Ureter (tissue), 1 donor: Measurements from ENCODE around the gene SLC6A9. TPM values are rescaled to one million over a fixed set of nuclear protein-coding genes. Genes with fewer than 3 reads are reported as not detected.
A peak's percentile ranks its signal among the peaks of the same experiment; 100 is the strongest.

ENCODE experiments used
- DNase-seq: peaks from one replicate; pipeline ENCODE4 v3.0.0-alpha.2; 2020; ENCODE audit warnings: low spot score
- total RNA-seq: library from RNA; stranded (reverse); gene quantifications from one replicate; pipeline ENCODE4 v1.2.4, GENCODE V29; 2023
- donor health status: DM: yes; HTN: yes; CAD: no.

Gene SLC6A9
- total RNA-seq, 1 donor from 2014 or later: 38.3 TPM

- DNase-seq: peak; percentile 98
These were observed 61.4 kb downstream of the SLC6A9 start, which contains the start of gene DPH2 for GRCh38 chr1:43969746-43970466. Gene DPH2 (plus strand): TSS chr1:43970010. CDS start chr1:43970176, 166 bp downstream.

GRCh38 chr1:43969416-43969745 lies 61.9 kb downstream of the SLC6A9 start:
- DNase-seq: no peak

GRCh38 chr1:43968348-43968948 lies 62.8 kb downstream of the SLC6A9 start:
- no peak for DNase-seq

GRCh38 chr1:43965316-43965715 lies 65.9 kb downstream of the SLC6A9 start:
- no peak for DNase-seq

- no peak for DNase-seq
These were observed 67.4 kb downstream of the SLC6A9 start for GRCh38 chr1:43963890-43964289.

- DNase-seq: no peak
These were observed 68.3 kb downstream of the SLC6A9 start for GRCh38 chr1:43963006-43963405.

- DNase-seq: no peak
These were observed 68.9 kb downstream of the SLC6A9 start for GRCh38 chr1:43962324-43962723.

- DNase-seq: no peak
These were observed 69.6 kb downstream of the SLC6A9 start for GRCh38 chr1:43961692-43962091.

GRCh38 chr1:43960798-43961197 lies 70.5 kb downstream of the SLC6A9 start:
- DNase-seq: no peak

- no peak for DNase-seq
These were observed 72.7 kb downstream of the SLC6A9 start for GRCh38 chr1:43958351-43959255.

GRCh38 chr1:43957407-43958040 lies 73.7 kb downstream of the SLC6A9 start:
- no peak for DNase-seq

- no peak for DNase-seq
These were observed 75.0 kb downstream of the SLC6A9 start for GRCh38 chr1:43956234-43956633.

- DNase-seq: no peak
These were observed 77.2 kb downstream of the SLC6A9 start for GRCh38 chr1:43954036-43954435.

- no peak for DNase-seq
These were observed 77.9 kb downstream of the SLC6A9 start for GRCh38 chr1:43953361-43953760.

GRCh38 chr1:43952731-43953346 lies 78.4 kb downstream of the SLC6A9 start:
- DNase-seq: no peak

- no peak for DNase-seq
These were observed 80.0 kb downstream of the SLC6A9 start for GRCh38 chr1:43951021-43951985.

- DNase-seq: no peak
These were observed 81.6 kb downstream of the SLC6A9 start for GRCh38 chr1:43949678-43950077.

GRCh38 chr1:43947874-43948437 lies 83.3 kb downstream of the SLC6A9 start:
- no peak for DNase-seq

GRCh38 chr1:43947061-43947873 lies 84.0 kb downstream of the SLC6A9 start:
- no peak for DNase-seq
